ENCODE data around the gene CAPN13. TPM values are rescaled to one million over a fixed set of nuclear protein-coding genes. Genes with fewer than 3 reads are reported as not detected.

The CAPN13 gene
- total RNA-seq, 2 donors from 2014 or later: 5.6 to 21.3 TPM

GRCh38 chr2:30706534-30707303, 100.5 kb downstream of the CAPN13 start:
- H3K4me3 ChIP-seq: no peak overlapping the region
- H3K27ac ChIP-seq: no peak overlapping the region
- no peaks in the 10 kb centered on the region for H3K27me3 ChIP-seq
- peaks cover 0 to 5% (median 0%) of the 10 kb centered on the region in 3 donors for H3K9me3 ChIP-seq
- TF ChIP-seq CTCF (IDR thresholded peaks at IDR 0.05) (peak; percentile 61 to 92 (median 80)), POLR2A (IDR thresholded peaks at IDR 0.05) (no peak)
- peak; percentile 59 for ATAC-seq
- peak; percentile 72 to 83 (median 78) for DNase-seq
- 34 to 35% methylated on average over 5 to 9 of the region's 12 CpGs for WGBS, 2 donors
- no peaks in the 10 kb centered on the region for H3K36me3 ChIP-seq (replicated peaks in 1 of 2; ENCODE audit: insufficient read depth in 1 of 2, low read depth in 2 of 2)
- intact Hi-C loops (cut with DNase I): loop anchor here (5.0 kb wide), 1 partner anchor 499 kb away; no protein-coding TSS in a partner anchor
- H3K4me1 ChIP-seq: no peaks in the 10 kb centered on the region

DNA sequence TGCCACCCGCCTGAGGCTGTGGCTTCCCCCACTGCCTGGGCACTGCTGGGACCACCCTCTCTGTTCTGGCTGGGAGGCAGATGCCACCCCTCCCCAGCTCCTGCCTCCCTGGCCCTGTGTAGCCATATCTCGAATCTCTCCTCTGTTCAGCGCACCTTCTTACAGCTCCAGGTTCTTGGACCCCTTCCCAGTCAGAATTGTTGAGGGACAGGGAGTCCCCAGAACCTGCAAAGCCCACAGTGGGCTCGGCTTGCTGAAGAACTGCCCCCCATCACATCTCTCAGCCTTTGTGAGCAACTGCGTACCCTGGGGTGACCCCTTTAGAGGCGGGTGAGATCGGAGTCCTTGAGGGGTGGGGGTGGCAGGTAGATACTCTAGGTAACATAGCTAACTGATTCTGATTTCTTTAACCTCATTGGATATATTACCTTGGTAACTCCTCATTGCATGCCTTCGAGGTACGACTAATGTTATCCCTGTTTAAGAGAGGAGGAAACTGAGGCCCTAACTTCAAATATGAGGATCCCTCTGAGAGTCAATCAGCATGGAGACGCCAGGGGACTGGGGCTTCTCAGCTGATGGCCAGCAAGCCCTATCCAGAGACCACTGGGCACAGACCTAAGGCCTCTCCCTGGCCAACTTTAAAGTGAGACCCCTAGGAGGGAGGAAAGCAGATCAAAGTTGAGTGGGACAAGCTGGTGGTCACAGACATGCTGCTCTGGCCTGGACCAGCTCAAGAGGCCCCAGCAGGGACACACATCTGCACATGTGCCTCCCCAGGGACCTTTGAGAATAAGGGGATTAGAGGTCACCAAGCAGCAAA, 101.3 kb downstream of the CAPN13 start:
- Histone ChIP-seq H3K27ac (no peak overlapping the region), H3K4me3 (no peak overlapping the region), H3K4me1 (no peaks in the 10 kb centered on the region), H3K27me3 (no peaks in the 10 kb centered on the region), H3K9me3 (peaks cover 0 to 7% (median 0%) of the 10 kb centered on the region in 3 donors), H3K36me3 (replicated peaks in 1 of 2; ENCODE audit: insufficient read depth in 1 of 2, low read depth in 2 of 2) (no peaks in the 10 kb centered on the region)
- 86 to 90% methylated on average over 10 of the region's 10 CpGs for WGBS, 2 donors
- intact Hi-C loops (cut with DNase I): loop anchor here (5.0 kb wide), 1 partner anchor 499 kb away; no protein-coding TSS in a partner anchor
- no peak for TF ChIP-seq CTCF (IDR thresholded peaks at IDR 0.05)
- TF ChIP-seq POLR2A (IDR thresholded peaks at IDR 0.05): no peak
- no peak for DNase-seq
- no peak for ATAC-seq

DNA sequence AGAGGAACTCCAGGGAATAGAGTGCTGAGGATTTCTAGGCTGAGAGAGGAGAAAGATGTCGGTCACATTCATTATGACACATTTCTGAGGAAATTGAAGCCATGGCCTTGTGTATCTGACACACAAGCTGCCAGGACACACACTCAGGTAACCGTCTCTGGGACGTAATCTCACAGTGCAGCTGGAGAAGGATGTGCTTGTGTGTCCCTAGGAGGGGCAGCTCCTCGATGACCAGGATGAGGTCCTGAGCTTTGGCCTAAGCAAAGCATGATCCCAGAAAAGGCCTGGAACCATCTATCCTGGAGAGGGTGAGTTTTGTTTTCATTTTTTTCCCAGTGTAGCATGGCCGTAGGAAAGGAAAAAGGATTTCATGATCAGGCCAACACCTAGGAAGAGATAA, 102.2 kb downstream of the CAPN13 start:
- intact Hi-C loops (cut with DNase I): loop anchor here (5.0 kb wide), 1 partner anchor 498 kb away; no protein-coding TSS in a partner anchor
- ATAC-seq: no peak
- no peaks in the 10 kb centered on the region for H3K36me3 ChIP-seq (replicated peaks in 1 of 2; ENCODE audit: insufficient read depth in 1 of 2, low read depth in 2 of 2)
- no peak for DNase-seq
- no peaks in the 10 kb centered on the region for H3K4me1 ChIP-seq
- peaks cover 0 to 7% (median 0%) of the 10 kb centered on the region in 3 donors for H3K9me3 ChIP-seq
- no peaks in the 10 kb centered on the region for H3K27me3 ChIP-seq
- 80 to 85% methylated on average over 5 of the region's 5 CpGs for WGBS, 2 donors
- TF ChIP-seq CTCF (IDR thresholded peaks at IDR 0.05) (no peak), POLR2A (IDR thresholded peaks at IDR 0.05) (no peak)
- no peak overlapping the region for H3K4me3 ChIP-seq
- H3K27ac ChIP-seq: no peak overlapping the region

- Histone ChIP-seq H3K27me3 (no peaks in the 10 kb centered on the region), H3K4me3 (no peak overlapping the region), H3K9me3 (peaks cover 0 to 7% (median 0%) of the 10 kb centered on the region in 3 donors), H3K27ac (no peak overlapping the region), H3K36me3 (replicated peaks in 1 of 2; ENCODE audit: insufficient read depth in 1 of 2, low read depth in 2 of 2) (no peaks in the 10 kb centered on the region), H3K4me1 (no peaks in the 10 kb centered on the region)
- ATAC-seq (no peak), DNase-seq (no peak)
- TF ChIP-seq CTCF (IDR thresholded peaks at IDR 0.05): no peak
- no peak for TF ChIP-seq POLR2A (IDR thresholded peaks at IDR 0.05)
- intact Hi-C loops (cut with DNase I): loop anchor here (5.0 kb wide), 1 partner anchor 497 kb away; no protein-coding TSS in a partner anchor
- WGBS, 2 donors: 83 to 85% methylated on average over 3 of the region's 3 CpGs
These were observed 102.8 kb downstream of the CAPN13 start for GRCh38 chr2:30704309-30705020.
